ENCODE measurements around the gene TUBA3D.
"Not testable (repeated sequence)": the region's sequence is repeated elsewhere in the genome, so short reads cannot be mapped to it uniquely, and the experiment has no call there.

TUBA3D gene

DNA sequence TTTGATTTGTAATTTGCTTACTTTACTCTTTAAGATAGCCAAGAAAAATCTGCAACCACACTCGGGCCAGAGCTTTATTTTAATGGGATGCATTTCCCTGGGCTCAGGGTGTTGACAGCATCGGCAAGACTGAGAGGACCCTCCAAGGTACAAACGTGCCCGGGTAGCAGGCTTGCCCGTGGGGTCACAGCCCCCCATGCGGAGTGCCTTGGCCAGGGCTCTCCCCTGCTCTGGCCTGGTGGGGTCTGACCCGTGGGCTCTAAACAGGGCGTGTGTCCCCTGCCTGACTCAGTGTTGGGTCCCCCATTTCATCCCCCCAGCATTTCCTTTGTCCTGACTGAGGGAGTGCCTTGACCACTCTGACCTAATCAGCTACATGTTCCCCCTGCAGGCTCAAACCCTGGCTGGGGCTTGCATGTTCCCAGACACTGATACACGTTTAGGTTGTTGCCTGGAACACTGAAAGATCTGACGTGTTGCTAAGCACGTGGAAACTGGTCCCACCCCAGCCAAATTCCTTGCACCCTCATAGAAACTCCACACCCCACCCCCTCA, 9.1 kb downstream of the TUBA3D start:
- peak; percentile 14 to 17 for DNase-seq

DNA sequence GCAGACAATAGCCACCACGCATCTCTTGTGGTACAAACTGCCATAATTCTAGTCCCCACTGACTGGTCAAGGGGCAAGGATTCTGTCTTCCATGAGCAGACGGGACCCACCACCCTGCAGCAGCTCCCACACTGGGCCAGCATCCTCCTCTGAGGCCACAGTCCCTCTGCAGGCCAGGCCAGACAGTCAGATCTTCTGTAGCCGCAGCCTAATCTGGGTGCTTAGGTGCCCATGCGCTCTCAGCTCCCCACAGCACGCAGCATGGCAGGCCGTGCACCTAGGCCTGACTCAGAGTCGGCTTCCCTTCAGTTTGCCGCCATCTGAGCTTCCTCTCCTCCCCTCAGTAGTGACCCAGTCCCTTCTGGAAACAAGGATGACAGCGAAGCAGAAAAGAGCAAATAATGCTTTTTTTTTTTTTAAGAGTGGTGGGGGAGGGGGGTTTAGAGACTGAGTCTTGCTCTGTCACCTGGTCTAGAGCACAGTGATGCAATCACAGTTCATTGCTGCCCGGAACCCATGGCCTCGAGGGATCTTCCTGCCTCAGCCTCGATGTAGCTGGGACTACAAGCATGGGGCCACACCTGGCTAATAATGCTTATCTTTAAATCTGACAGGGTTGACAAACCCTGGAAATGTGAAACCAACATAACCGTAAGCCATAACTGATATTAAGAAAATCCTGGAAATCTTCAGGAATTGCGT, 10.4 kb downstream of the TUBA3D start:
- DNase-seq: peak in 1 of 2 experiments; percentile 9

GRCh38 chr2:131488306-131489205, 12.6 kb downstream of the TUBA3D start:
- peak; percentile 18 to 19 for DNase-seq

DNA sequence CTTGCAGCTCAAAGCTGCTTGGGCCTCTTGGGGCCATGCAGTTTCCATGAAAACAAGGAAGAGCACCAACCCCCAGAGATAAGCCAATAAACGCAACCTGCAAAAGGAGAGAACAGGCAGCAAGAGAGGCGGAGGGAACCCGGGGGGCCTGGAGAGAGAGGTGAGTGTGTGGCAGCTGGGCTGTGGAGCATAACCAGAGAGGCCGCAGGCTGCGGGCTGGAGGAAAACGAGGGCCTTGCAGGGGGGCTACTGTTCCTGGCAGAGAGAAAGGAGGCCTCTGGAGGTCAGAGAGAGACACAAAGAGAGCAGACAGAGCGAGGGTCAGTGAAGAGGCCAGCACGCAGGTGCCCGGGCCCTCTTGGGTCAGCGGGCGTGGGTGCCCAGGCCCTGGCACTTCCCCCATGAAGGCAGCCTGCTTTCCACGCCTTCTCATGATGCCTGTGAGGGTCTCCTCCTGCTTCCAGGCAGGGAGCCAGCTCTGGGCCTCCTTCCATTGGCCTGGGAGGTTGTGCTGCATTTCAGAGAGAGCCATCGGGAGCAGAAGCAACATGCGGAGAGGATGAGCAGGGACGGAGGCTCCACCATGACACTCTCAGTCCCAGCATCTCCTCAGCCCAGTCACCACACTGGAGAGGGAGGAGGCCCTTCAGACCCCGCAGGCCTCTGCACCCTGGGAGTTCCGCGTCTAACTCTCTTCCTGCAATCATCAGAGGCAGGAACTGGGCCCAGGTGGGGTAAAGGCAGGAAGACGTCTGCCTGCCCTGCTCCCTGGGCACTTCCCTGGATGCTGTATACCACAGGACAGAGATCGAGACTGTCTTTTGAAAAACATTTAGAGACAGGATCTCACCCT, 14.9 kb downstream of the TUBA3D start:
- DNase-seq: peak; percentile 52 to 58

- not testable (repeated sequence) for DNase-seq
Observed at GRCh38 chr2:131491469-131491836, 15.5 kb downstream of the TUBA3D start.

DNA sequence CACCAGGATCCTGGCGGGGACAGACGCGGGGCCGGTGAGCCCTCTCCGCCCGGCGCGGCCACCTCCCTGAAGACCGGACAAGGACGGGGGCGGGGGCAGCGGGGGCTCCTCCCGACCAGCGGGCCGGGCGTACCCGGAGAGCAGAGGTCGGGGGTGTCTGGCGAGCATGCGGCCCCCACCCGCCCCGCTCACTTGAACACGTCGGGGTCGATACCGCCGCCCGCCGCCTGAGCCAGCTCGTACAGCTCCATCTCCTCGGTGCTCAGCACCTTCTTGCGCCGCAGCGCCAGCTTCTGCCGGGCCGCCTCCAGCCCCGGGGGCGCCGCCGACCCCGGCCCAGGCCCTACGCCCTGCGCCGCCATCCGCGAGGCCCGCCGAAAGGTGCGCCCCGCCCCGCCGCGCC, 16.1 kb downstream of the TUBA3D start, which contains the start of gene MZT2A:
Gene MZT2A, minus strand, starts transcription at position 383 of the 403 bp plus-strand sequence. Its CDS starts 21 bp downstream, at position 362.
- DNase-seq: not testable (repeated sequence)

DNA sequence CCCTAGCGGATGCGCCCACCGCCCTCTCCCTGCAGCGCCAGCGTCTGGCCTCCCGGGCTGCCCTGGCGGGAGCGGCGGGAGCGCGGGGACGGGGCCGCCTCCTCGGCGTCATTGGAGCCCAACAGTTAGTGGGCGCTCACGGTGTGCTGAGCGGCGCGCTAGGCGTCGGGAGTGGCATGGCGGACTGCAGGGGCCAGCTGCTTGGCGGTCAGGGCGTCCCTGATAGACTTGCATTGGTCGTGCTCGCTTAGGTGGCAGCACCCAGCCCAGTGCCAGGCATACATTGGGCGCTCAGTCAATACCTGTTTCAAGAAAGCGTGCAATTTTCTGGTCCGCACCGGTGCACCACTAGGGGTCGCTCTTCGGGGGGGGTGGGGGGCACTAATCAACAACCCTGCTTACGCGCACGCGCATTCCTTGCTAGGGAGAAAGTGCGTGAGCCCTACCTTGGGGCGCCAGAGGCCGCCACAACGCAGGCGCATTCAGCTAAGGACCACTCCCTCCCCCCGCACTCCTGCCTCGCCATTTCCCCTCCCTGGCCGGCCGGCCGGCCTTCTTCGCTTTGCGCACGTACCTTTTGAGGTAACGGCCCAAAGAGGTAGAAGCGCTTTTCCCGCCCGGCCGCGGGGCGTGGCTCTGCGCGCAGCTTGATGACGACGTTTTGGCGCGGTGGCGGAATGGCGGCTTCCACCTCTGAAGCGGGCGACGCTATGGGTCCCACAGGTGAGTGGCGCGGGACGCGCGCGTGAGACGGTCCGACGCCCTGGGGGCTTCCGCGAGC, 16.7 kb downstream of the TUBA3D start:
- DNase-seq: peak; percentile 97

GRCh38 chr2:131493199-131493968, 17.5 kb downstream of the TUBA3D start:
- no peak for DNase-seq

- not testable (repeated sequence) for DNase-seq
Observed at GRCh38 chr2:131495506-131495905, 19.6 kb downstream of the TUBA3D start.

GRCh38 chr2:131498321-131498973, 22.5 kb downstream of the TUBA3D start:
- DNase-seq: peak; percentile 53 to 60

DNA sequence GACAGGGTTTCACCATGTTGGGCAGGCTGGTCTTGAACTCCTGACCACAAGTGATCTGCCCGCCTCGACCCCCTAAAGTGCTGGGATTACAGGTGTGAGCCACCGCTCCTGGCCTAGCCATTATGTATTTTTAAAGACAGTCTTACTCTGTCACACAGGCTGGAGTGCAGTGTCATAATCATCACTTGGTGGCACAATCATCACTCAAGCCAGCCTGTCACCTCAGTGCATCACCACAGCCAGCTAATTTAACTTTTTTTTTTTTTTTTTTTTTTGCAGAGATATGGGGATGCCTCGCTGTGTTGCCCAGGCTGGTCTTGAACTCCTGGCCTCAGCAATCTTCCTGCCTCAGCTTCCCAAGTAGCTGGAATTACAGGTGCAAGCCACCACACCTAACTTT, 27.7 kb downstream of the TUBA3D start:
- not testable (repeated sequence) for DNase-seq

DNA sequence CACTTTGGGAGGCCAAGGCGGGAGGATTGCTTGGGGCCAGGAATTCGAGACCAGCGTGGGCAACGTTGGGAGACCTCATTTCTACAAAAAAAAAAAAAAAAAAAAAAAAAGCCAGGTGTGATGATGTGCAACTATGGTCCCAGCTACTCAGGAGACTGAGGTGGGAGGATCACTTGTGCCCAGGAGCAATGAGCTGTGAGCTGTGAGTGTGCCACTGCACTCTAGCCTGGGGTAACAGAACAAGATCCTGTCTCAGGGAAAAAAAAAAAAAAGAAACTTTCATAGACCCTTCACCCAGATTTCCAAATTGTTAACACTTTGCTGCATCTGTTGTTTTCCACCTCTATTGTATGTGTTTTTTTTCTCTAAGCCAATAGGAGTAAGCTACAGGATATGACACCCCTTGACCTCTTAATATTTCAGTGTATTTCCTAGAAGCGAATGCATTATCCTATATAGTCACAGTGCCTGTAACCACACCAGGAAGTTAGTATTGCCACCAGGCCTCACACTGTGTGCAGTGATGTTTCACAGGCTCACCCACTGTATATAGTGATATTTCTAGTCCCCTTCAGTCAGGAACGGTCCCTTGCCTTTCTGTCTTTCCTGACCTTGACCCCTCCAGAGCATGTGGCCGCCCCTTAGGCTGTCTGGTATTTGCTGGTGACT, 28.3 kb downstream of the TUBA3D start:
- DNase-seq: not testable (repeated sequence)

DNA sequence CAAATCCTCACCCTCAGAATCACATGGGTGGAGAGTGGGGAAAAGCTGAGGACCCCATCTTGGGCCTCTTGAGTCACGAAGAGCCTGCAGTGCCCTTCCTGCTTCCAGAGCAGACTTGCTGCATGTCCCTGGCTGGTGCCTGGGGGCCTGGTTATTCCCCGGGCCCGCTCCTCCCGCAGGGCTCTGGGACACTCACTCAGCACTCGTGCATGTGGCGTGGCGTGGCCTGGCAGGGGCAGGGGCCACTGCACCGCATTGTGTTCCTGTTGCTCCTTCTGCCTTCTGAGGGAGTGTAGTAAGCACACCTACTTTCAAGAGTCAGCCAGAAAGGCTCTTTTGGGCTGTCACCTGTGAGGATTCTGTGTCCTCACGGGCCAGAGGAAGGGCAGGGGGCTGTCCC, 33.7 kb downstream of the TUBA3D start:
- DNase-seq: no peak

DNA sequence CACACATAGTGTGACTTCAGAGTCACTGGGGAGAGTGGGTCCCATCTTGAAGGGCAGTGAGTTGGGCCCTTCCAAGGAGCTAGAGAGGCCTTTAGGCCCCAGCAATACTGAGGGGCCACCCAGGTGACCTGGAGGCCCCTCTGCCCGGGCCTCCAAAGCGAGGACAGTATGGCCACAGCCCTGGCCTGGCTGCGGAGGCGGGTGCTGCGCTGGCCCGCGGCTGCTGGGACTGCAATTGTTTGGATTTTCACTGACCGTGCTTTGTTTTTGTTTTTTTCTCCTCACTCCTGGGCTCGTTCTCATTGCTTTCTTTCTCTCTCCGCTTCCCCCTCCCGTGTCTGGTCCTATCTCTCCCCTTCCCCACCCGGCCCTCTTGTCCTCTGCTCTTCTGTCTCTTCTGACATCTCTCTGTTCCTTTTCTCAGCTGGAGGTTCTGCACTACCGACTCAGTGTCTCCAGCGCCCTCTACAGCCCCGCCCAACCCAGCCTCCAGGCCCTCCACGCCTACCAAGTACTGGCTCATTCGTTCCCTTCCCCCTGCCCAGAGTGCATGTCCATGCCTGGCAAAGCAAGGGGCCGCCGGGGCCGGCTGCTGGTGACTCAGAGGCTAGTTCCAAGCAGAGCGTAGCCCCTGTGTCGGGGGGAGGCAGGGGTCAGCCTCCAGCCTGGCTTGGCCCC, 35.5 kb downstream of the TUBA3D start:
- DNase-seq: not testable (repeated sequence)

DNA sequence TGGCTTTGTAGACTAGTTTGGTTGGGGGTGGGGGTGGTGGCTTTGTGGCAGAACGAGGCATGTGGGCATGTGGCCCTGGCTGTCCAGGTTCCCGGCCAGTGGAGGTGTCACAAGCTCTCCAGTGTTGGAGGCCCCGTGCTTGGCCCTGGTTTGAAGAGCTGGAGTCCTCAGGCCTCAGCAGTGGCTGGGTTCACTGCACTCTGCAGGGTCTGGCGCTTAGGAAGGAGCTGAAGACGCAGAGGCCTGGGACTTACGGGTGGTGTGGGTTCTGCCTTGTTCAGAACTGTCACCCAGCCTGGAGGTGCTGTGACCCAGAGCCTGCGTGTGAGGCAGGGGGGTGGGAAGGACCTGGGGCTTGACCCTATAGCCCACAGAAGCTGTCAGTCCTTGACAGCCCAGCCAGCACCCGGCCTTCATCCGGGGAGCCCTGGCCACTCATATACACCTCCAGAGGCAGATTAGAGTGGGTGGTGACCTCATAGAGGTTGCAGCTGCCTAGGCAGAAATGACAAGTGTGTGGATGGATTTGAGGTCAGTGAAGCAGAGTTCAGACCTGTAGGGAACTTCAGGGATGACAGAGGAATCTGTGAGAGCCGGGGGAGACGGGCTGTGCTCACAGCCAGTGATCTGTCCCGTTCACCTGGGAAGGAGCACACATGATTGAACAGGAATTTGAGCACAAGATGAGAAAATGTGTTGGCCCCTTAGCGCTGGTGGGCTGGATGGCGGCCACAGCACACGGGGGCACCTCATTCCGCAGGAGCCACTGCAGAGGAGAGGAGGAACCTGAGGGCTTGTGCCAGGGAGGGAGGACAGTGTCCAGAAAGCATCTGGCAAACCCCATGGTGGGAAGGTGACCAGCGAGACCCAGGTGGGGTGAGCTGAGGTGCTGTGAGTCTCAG, 36.3 kb downstream of the TUBA3D start:
- not testable (repeated sequence) for DNase-seq

- DNase-seq: not testable (repeated sequence)
Observed at GRCh38 chr2:131514408-131515166, 38.7 kb downstream of the TUBA3D start.

DNA sequence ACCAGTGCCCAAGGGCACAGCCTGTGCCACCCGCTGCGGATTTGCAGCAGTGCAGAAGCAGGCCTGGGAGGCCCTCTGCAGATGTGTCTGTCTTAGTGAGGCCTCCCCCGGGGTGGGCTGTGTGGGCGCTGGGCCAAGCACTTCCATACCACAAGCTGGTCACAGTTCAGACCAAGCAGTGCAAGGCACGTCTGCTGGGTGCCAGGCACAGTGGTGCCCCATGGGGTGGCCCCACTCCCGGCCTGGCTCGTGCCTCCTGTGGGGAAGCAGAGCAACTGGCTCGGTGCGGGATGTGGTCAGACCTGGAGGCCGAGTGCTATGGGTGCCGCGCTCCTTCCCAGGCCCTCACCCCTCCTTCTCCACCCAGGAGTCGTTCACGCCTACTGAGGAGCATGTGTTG, 39.3 kb downstream of the TUBA3D start:
- not testable (repeated sequence) for DNase-seq
